ENCODE measurements around the gene APOA5.

Gene APOA5

GRCh38 chr11:116796548-116796947 is 4.9 kb upstream of the APOA5 start:
- no peak for DNase-seq

- no peak for DNase-seq
Observed at GRCh38 chr11:116794851-116795250, 3.2 kb upstream of the APOA5 start.

- peak; percentile 25 for DNase-seq
Observed at GRCh38 chr11:116793772-116794097, 2.1 kb upstream of the APOA5 start.

GRCh38 chr11:116792869-116793771 is 1.4 kb upstream of the APOA5 start:
- no peak for DNase-seq

- DNase-seq, result no peak
Observed at GRCh38 chr11:116792144-116792868, 627 bp upstream of the APOA5 start.

- peak; percentile 84 for DNase-seq
Observed at GRCh38 chr11:116791002-116791812, 472 bp downstream of the APOA5 start.

GRCh38 chr11:116790167-116791001 is 1.3 kb downstream of the APOA5 start:
- DNase-seq, result no peak

GRCh38 chr11:116788975-116789374 is 2.7 kb downstream of the APOA5 start:
- no peak for DNase-seq

- no peak for DNase-seq
Observed at GRCh38 chr11:116788534-116788933, 3.1 kb downstream of the APOA5 start.

GRCh38 chr11:116787786-116788486 is 3.7 kb downstream of the APOA5 start, which contains the start of gene ZPR1:
Gene ZPR1, minus strand, starts transcription at chr11:116788023. Its CDS starts 33 bp downstream, at chr11:116787990.
- DNase-seq, result peak; percentile 89

- peak; percentile 47 for DNase-seq
Observed at GRCh38 chr11:116787436-116787785, 4.3 kb downstream of the APOA5 start.

- no peak for DNase-seq
Observed at GRCh38 chr11:116786966-116787365, 4.7 kb downstream of the APOA5 start.

GRCh38 chr11:116786326-116786725 is 5.4 kb downstream of the APOA5 start:
- no peak for DNase-seq

- DNase-seq, result no peak
Observed at GRCh38 chr11:116782728-116783127, 9.0 kb downstream of the APOA5 start.

GRCh38 chr11:116778556-116778955 is 13.1 kb downstream of the APOA5 start:
- no peak for DNase-seq

- DNase-seq, result no peak
Observed at GRCh38 chr11:116777056-116777455, 14.6 kb downstream of the APOA5 start.

GRCh38 chr11:116776522-116776984 is 15.1 kb downstream of the APOA5 start:
- peak; percentile 18 for DNase-seq

GRCh38 chr11:116775975-116776374 is 15.7 kb downstream of the APOA5 start:
- no peak for DNase-seq

- peak; percentile 29 for DNase-seq
Observed at GRCh38 chr11:116774661-116775060, 17.0 kb downstream of the APOA5 start.

GRCh38 chr11:116773203-116774097 is 18.2 kb downstream of the APOA5 start:
- peak; percentile 90 for DNase-seq

All from DMS53 (cell line).